Heart left ventricle (tissue), 13 donors: ENCODE data around the gene GID4.

ENCODE experiments used
- CTCF ChIP-seq, 12 donors: fragments of 200-600 bp; sonication (generic) in 4 of 12; IDR thresholded peaks; one replicate each; pipeline versions ENCODE4 v1.5.0 to v1.8.0; 2018 to 2022; ENCODE audit warnings: antibody characterized with exemption in 12 of 12, mild to moderate bottlenecking in 5 of 12
- POLR2A ChIP-seq, 2 donors: fragments of 450-650 bp; IDR thresholded peaks; one replicate each; pipeline ENCODE4 v1.6.1; 2017; ENCODE audit warnings: antibody characterized with exemption in 2 of 2, mild to moderate bottlenecking in 2 of 2, moderate library complexity in 2 of 2
- donor health status: ischemic (EF 13 %, LVEDD 7.1; RV severe dilation, severe dysfunction).
- donor health status: DM: no; HTN: yes; CAD: no.
- donor health status: DM: no; HTN: no; CAD: no.
- donor health status: ischemic (EF 25% LVEDD 6.9; RV normal size, moderate dysfunction).
- donor health status: ischemic (EF 25% LVEDD 5.7; RV mildly dilated, moderate dysfunction).
- donor health status: ischemic (EF 35%, LVEDD 5.7; RV mildly dilated, moderate dysfunction).
- donor health status: nonischemic (EF 11% LVEDD 7.7; RV severe dilation, severe dysfunction).
- donor health status: DM: yes; HTN: yes; CAD: no.
- donor health status: PGD.
- donor health status: ischemic (EF 29% LVEDD 5.4; RV normal size, mild dysfunction).
- donor health status: nonischemic (EF 23%, LVEDD 6.1; RV moderate dilation, normal function).

GRCh38 chr17:18107061-18107790 lies 68.0 kb downstream of the GID4 start:
- no peak for TF ChIP-seq CTCF (IDR thresholded peaks at IDR 0.05)
- TF ChIP-seq POLR2A (IDR thresholded peaks at IDR 0.05) = no peak
